ENCODE measurements around the gene UBE2C. TPM values are rescaled to one million over a fixed set of nuclear protein-coding genes. Genes with fewer than 3 reads are reported as not detected.
"Not testable (repeated sequence)": the region's sequence is repeated elsewhere in the genome, so short reads cannot be mapped to it uniquely, and the experiment has no call there.

The UBE2C gene
- total RNA-seq, 4 donors from 2014 or later: 9.0 to 25.4 (median 20.7) TPM

DNA sequence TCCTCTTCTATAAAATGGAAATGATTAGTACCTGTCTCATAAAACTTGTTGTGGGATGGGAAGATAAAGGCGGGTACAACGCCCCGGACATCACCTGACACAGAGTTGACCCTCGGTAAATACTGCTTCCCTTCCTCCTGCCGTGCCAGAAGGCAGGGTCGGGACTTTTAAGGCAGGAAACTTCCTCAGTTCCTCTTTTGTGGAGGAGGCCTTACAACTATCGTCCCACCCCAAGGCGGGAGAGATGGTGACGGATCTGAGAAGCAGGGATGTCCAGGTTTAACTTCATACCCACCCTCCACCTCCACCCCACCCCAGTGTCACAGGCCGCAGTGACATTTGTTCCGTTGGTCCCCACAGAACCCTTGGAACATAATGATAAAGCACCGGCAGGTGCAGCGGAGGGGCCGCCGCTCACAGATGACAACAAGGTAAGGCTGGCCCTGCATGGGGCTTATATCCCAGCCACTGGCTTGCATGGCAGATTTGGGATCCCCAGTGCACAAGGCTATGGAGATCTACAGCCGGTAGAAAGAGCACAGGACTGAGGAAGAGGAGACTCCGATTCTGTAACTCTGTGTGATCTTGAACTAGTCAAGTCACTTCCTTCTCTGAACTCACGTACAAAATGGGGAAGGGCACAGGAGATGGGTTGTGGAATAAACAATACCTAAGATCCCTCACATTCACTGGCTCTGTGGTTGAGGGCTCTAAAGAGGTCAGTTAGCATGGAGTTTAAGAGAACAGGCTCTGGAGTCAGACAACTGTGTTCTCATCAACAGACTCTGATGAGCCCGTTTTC lies 19.9 kb upstream of the UBE2C start:
- TF ChIP-seq, protein P1, sequence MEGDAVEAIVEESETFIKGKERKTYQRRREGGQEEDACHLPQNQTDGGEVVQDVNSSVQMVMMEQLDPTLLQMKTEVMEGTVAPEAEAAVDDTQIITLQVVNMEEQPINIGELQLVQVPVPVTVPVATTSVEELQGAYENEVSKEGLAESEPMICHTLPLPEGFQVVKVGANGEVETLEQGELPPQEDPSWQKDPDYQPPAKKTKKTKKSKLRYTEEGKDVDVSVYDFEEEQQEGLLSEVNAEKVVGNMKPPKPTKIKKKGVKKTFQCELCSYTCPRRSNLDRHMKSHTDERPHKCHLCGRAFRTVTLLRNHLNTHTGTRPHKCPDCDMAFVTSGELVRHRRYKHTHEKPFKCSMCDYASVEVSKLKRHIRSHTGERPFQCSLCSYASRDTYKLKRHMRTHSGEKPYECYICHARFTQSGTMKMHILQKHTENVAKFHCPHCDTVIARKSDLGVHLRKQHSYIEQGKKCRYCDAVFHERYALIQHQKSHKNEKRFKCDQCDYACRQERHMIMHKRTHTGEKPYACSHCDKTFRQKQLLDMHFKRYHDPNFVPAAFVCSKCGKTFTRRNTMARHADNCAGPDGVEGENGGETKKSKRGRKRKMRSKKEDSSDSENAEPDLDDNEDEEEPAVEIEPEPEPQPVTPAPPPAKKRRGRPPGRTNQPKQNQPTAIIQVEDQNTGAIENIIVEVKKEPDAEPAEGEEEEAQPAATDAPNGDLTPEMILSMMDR (IDR thresholded peaks at IDR 0.05): no peak
- TF ChIP-seq POLR2A (IDR thresholded peaks at IDR 0.05): no peak
- TF ChIP-seq POLR2AphosphoS5 (IDR thresholded peaks at IDR 0.05): no peak
- no peak for TF ChIP-seq EP300 (IDR thresholded peaks at IDR 0.05)
- Histone ChIP-seq H3K4me3 (peak overlapping the region; percentile 98), H3K9me3 (no peaks in the 10 kb centered on the region), H3K36me3 (peaks cover 34% of the 10 kb centered on the region), H3K27ac (peak overlapping the region; percentile 95), H3K4me1 (peaks cover 18% of the 10 kb centered on the region), H3K27me3 (no peaks in the 10 kb centered on the region)
- DNase-seq (ENCODE audit: low spot score in 2 of 2): peak in 1 of 2 donors; percentile 52
- 25% methylated on average over 15 of the region's 19 CpGs for WGBS

DNA sequence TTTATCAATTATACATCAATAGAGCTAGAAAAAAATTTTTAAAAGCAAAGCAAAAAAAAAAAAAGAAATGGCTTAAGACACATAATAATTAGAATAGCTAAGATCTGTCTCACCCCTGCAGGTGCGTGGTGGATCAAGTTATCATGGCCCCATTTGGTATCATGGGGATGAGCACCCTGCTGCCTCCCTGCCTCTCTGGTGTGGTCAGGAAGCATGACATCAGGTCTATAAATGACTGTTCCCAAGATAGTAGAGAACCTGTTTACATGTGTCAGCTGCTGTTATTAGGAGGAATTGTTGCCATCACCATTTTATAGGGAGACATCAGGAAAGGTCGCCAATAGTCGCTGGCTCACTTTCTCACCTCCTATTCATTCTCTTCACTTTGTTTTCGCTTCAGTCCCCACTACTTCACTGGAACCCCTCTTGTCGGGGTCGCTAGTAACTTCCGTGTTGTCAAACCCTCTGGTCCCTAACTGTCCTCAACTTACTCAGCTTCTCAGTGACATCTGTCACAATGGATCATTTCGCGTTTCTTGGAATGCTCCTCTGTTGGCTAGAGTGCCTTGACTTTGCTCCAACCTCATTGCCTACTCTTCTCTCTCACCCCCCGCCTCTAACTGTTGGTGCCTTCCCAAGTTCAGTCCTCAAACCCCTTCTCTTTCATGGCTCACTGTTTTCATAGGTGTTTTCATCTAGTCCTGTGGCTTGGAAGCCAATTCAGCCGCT lies 15.9 kb upstream of the UBE2C start:
- no peaks in the 10 kb centered on the region for H3K9me3 ChIP-seq
- H3K4me3 ChIP-seq: no peak overlapping the region
- no peak overlapping the region for H3K27ac ChIP-seq
- peaks cover 17% of the 10 kb centered on the region for H3K4me1 ChIP-seq
- no peak for TF ChIP-seq POLR2A (IDR thresholded peaks at IDR 0.05)
- TF ChIP-seq, protein P1 (IDR thresholded peaks at IDR 0.05): no peak
- no peak for TF ChIP-seq POLR2AphosphoS5 (IDR thresholded peaks at IDR 0.05)
- no peak for TF ChIP-seq EP300 (IDR thresholded peaks at IDR 0.05)
- no peak for DNase-seq (ENCODE audit: low spot score in 2 of 2)
- no peaks in the 10 kb centered on the region for H3K27me3 ChIP-seq
- 89% methylated on average over 11 of the region's 11 CpGs for WGBS
- H3K36me3 ChIP-seq: peaks cover 47% of the 10 kb centered on the region

DNA sequence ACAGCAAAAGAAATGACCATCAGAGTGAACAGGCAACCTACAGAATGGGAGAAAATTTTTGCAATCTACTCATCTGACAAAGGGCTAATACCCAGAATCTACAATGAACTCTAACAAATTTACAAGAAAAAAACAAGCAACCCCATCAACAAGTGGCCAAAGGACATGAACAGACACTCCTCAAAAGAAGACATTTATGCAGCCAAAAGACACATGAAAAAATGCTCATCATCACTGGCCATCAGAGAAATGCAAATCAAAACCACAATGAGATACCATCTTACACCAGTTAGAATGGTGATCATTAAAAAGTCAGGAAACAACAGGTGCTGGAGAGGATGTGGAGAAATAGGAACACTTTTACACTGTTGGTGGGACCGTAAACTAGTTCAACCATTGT lies 14.9 kb upstream of the UBE2C start:
- Histone ChIP-seq H3K36me3 (peaks cover 57% of the 10 kb centered on the region), H3K4me1 (peaks cover 14% of the 10 kb centered on the region)
- not testable (repeated sequence) for H3K27me3 ChIP-seq; H3K9me3 ChIP-seq; H3K4me3 ChIP-seq; DNase-seq (ENCODE audit: low spot score in 2 of 2); H3K27ac ChIP-seq
- WGBS: no CpG with 5 or more reads among the region's 1 CpG

DNA sequence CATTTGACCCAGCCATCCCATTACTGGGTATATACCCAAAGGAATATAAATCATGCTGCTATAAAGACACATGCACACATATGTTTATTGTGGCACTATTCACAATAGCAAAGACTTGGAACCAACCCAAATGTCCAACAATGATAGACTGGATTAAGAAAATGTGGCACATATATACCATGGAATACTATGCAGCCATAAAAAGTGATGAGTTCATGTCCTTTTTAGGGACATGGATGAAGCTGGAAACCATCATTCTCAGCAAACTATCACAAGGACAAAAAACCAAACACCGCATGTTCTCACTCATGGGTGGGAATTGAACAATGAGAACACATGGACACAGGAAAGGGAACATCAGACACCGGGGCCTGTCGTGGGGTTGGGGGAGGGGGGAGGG lies 14.5 kb upstream of the UBE2C start:
- not testable (repeated sequence) for H3K4me1 ChIP-seq; H3K9me3 ChIP-seq; DNase-seq (ENCODE audit: low spot score in 2 of 2); H3K27ac ChIP-seq; H3K27me3 ChIP-seq; H3K4me3 ChIP-seq
- 95% methylated on average over 3 of the region's 3 CpGs for WGBS
- peaks cover 61% of the 10 kb centered on the region for H3K36me3 ChIP-seq

DNA sequence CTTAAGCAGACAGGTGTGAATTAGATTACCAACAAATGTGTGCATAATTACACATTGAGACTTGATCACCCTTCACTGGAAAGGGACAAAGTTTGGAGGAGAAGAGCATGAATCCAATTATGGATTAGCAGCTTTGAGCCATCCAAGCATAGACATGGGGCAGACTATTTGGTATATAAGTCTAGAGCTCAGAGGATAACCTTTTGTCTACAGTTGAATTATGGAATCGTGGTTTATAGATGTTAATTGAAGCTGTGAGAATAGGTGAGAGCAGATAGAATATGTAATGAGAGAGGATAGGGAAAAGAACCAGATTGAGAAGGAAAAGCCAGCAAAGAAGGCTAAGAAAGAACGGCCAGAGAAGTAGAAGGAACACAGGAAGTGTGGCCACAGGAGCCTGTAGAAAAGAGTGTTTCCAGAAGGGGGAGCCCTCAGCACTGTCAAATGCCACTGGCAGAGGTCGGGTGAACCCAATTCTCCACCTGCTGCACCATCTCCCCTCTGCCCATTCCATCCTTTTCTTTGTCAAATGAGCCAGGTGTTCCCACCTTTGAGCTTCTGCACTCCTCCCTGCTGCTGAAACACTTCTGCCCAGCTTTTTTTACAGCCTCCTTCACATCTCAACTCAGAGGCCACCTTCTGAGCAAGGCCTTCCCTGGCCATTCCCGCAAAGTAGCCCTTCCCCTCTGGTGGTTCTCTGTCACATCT lies 13.4 kb upstream of the UBE2C start:
- DNase-seq (ENCODE audit: low spot score in 2 of 2): no peak
- Histone ChIP-seq H3K4me1 (peaks cover 7% of the 10 kb centered on the region), H3K4me3 (no peak overlapping the region), H3K9me3 (no peaks in the 10 kb centered on the region), H3K36me3 (peaks cover 69% of the 10 kb centered on the region), H3K27ac (no peak overlapping the region), H3K27me3 (no peaks in the 10 kb centered on the region)
- 35% methylated on average over 4 of the region's 4 CpGs for WGBS
- TF ChIP-seq, protein P1 (IDR thresholded peaks at IDR 0.05): peak; percentile 42 to 62
- TF ChIP-seq POLR2AphosphoS5 (IDR thresholded peaks at IDR 0.05) (no peak), POLR2A (IDR thresholded peaks at IDR 0.05) (no peak)

DNA sequence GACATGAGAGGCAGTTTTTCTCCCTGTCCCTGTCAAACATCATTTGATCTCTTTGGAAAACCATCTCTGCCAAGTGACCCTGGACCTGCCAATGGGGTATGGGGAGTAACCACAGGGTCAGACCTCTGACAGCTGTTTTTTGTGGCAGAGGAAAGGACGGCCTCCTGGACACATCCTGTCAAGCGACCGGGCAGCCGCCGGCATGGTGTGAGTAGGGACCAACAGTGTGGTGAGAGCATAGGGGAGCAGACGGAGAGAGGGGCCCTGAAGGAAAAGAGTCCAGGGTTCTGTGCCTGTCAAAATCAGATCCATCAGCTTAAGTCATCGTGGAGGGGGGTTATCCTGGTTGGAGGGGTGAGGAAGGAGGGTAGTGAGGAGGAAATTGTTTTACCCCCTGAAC lies 10.6 kb upstream of the UBE2C start:
- Histone ChIP-seq H3K36me3 (peaks cover 69% of the 10 kb centered on the region), H3K9me3 (no peaks in the 10 kb centered on the region), H3K4me1 (peaks cover 7% of the 10 kb centered on the region), H3K27me3 (no peaks in the 10 kb centered on the region), H3K4me3 (no peak overlapping the region), H3K27ac (no peak overlapping the region)
- DNase-seq (ENCODE audit: low spot score in 2 of 2): no peak
- TF ChIP-seq, protein P1 (IDR thresholded peaks at IDR 0.05): no peak
- no peak for TF ChIP-seq POLR2A (IDR thresholded peaks at IDR 0.05)
- TF ChIP-seq EP300 (IDR thresholded peaks at IDR 0.05): no peak
- no peak for TF ChIP-seq POLR2AphosphoS5 (IDR thresholded peaks at IDR 0.05)
- 94% methylated on average over 7 of the region's 7 CpGs for WGBS

All from suprapubic skin (tissue), 4 donors.